Measurements from ENCODE around the gene CCDC183.

Gene CCDC183

DNA sequence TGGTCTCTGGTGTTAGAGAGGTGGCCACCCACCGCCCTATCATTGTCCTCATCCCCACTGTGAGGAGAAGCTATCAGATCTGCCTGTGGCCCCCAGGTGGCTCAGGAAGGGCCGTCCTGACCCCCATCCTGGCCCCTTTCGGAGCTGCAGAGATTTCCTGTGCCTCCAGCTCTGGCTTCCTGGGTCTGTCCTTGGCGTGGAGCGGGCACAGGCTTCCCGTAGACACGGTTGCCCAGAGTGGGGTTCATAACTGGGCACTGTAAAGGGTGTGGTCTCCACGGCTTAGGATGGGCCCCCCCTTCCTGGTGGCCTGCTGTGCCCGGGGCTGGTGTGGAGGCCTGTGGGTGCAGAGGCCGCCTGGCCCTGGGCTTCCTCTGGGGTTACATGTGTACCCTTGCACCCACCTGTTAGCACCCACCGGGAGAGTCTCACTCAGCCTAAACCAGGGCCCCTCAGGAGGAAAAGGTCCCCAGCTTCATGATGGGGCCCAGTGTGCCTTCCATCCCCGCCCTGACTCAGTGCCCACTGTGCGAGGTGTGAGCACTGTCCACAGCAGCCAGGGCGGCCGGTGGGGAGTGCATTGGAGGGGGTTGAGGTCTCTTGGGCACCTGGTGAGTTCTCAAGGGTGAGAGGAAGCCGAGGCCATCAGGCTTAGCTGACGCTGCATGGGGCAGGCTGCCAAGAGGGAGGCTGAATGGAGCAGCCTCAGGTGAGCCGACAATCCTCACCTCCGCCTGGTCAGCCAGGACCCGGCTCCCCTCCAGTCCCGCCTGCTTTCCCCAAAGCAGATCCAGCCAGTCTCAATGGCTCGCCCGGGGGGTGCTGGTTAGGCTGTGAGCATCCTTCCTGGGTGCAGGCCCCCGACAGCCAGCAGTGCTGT, 30.8 kb downstream of the CCDC183 start:
- DNase-seq (ENCODE audit: low read depth): no peak
- no peak for TF ChIP-seq POLR2A (IDR thresholded peaks at IDR 0.05; ENCODE audit: extremely low read depth, insufficient read length)
- no peak for TF ChIP-seq MAX (IDR thresholded peaks at IDR 0.05; ENCODE audit: low read depth, low read length)
- TF ChIP-seq, protein P1, sequence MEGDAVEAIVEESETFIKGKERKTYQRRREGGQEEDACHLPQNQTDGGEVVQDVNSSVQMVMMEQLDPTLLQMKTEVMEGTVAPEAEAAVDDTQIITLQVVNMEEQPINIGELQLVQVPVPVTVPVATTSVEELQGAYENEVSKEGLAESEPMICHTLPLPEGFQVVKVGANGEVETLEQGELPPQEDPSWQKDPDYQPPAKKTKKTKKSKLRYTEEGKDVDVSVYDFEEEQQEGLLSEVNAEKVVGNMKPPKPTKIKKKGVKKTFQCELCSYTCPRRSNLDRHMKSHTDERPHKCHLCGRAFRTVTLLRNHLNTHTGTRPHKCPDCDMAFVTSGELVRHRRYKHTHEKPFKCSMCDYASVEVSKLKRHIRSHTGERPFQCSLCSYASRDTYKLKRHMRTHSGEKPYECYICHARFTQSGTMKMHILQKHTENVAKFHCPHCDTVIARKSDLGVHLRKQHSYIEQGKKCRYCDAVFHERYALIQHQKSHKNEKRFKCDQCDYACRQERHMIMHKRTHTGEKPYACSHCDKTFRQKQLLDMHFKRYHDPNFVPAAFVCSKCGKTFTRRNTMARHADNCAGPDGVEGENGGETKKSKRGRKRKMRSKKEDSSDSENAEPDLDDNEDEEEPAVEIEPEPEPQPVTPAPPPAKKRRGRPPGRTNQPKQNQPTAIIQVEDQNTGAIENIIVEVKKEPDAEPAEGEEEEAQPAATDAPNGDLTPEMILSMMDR (IDR thresholded peaks at IDR 0.05; ENCODE audit: low read depth, low read length): no peak
- TF ChIP-seq MYC (IDR thresholded peaks at IDR 0.05; ENCODE audit: low read depth, low read length): no peak

GRCh38 chr9:136827794-136828473, 31.8 kb downstream of the CCDC183 start:
- DNase-seq (ENCODE audit: low read depth): no peak
- TF ChIP-seq POLR2A (IDR thresholded peaks at IDR 0.05; ENCODE audit: extremely low read depth, insufficient read length) (no peak), MAX (IDR thresholded peaks at IDR 0.05; ENCODE audit: low read depth, low read length) (no peak), MYC (IDR thresholded peaks at IDR 0.05; ENCODE audit: low read depth, low read length) (no peak)
- TF ChIP-seq, protein P1 (IDR thresholded peaks at IDR 0.05; ENCODE audit: low read depth, low read length): no peak
- H3K4me3 ChIP-seq (ENCODE audit: low read depth, low read length): no peak overlapping the region

More for the DNA sequence above, 30.8 kb downstream of the CCDC183 start:
- H3K4me3 ChIP-seq (ENCODE audit: low read depth, low read length): no peak overlapping the region

- H3K4me3 ChIP-seq (ENCODE audit: low read depth, low read length): no peak overlapping the region
- DNase-seq (ENCODE audit: low read depth): no peak
- TF ChIP-seq, protein P1 (IDR thresholded peaks at IDR 0.05; ENCODE audit: low read depth, low read length): no peak
- TF ChIP-seq MAX (IDR thresholded peaks at IDR 0.05; ENCODE audit: low read depth, low read length): no peak
- TF ChIP-seq POLR2A (IDR thresholded peaks at IDR 0.05; ENCODE audit: extremely low read depth, insufficient read length): no peak
- no peak for TF ChIP-seq MYC (IDR thresholded peaks at IDR 0.05; ENCODE audit: low read depth, low read length)
Measured at GRCh38 chr9:136828474-136829140, 32.5 kb downstream of the CCDC183 start.

GRCh38 chr9:136829412-136829811, 33.3 kb downstream of the CCDC183 start:
- H3K4me3 ChIP-seq (ENCODE audit: low read depth, low read length): no peak overlapping the region
- no peak for DNase-seq (ENCODE audit: low read depth)
- TF ChIP-seq POLR2A (IDR thresholded peaks at IDR 0.05; ENCODE audit: extremely low read depth, insufficient read length) (no peak), MYC (IDR thresholded peaks at IDR 0.05; ENCODE audit: low read depth, low read length) (no peak), MAX (IDR thresholded peaks at IDR 0.05; ENCODE audit: low read depth, low read length) (no peak)
- TF ChIP-seq, protein P1 (IDR thresholded peaks at IDR 0.05; ENCODE audit: low read depth, low read length): no peak

DNA sequence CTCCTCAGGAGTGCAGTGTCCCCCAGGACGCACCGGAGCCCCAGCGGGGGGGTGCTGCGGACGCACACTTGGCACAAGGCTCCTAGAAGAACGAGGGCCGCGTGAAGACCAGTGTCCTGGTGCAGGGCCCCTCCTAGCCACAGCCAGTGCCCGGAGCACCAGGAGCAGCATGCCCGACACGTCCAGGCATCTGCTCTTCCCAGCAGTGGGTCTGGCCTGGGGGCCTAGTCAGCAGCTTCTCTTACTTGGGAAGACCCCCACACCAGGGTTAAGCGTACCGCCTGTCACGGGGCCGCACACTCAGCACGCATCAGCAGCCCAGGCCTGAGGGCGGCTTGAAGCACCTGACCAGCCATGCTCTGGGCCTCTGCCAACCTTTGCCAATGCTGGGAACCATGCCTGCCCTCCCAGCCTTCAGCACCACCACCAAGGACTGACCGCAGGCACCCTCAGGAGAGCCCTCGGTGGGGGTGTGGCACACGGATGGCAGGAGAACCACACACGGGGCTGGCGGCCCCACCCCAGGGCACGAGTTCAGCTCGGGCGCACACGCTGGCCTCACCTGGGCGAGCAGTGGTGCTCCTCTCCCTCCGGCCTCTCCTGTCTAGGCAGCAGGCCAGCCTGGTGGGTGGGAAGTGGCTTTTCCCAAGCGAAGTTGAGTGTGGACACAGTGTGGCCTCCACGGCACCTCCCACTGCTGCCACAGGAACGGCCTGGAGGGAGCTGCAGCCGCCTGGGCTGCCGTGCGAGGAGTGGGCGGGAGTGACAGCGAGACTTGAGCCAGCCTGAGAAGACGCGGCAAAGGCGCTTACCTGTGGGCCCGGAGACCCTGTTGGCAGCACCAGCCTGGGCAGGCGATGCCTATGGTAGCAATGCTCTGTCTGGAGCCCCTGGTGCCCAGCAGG, 34.1 kb downstream of the CCDC183 start:
- H3K4me3 ChIP-seq (ENCODE audit: low read depth, low read length): no peak overlapping the region
- no peak for DNase-seq (ENCODE audit: low read depth)
- no peak for TF ChIP-seq POLR2A (IDR thresholded peaks at IDR 0.05; ENCODE audit: extremely low read depth, insufficient read length)
- TF ChIP-seq, protein P1 (IDR thresholded peaks at IDR 0.05; ENCODE audit: low read depth, low read length): no peak
- no peak for TF ChIP-seq MAX (IDR thresholded peaks at IDR 0.05; ENCODE audit: low read depth, low read length)
- TF ChIP-seq MYC (IDR thresholded peaks at IDR 0.05; ENCODE audit: low read depth, low read length): no peak
